Measurements from ENCODE around the gene TMEM131. TPM values are rescaled to one million over a fixed set of nuclear protein-coding genes. Genes with fewer than 3 reads are reported as not detected.

TMEM131 gene
- total RNA-seq, 8 experiments from 2014 or later, result 13.3 to 54.6 (median 20.2) TPM

DNA sequence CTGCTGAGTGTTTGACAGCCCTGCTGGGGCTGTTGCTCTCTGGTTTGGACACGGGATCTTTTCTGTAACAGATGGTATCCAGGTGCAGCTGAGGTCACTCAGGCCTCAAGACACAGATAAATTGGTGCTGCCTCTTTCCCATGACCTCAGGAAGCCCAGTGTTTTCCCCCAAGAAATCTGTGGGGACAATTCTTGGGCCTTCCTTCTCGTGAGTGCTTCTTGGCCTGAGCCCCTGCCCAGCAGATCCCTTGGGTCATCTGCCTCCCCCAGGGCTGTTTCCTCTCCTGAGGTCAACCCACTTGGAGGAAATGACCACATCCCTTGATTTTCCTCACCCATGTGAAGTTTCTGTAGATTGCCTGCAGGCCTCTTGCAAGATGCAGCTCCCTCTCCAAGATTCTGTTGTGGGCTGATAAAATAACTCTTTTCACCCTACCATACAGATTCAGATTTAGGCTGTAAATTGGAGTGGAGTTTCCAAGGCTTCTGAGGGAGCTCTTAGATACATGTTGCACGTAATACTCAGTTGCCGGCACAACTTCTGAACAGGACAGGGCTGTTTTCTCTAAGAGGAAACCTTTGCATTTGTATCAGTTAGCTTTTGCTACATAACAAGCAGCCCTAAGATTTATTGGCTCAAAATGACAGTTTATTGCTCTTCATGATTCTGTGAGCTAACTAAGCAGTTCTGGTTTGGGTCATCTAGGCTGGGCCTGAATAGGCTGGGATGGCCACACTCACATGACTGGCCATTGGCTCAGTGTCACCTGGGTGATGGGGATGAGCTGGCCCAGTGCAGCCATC is 269.3 kb downstream of the TMEM131 start:
- in situ Hi-C loops (cut with MboI; ENCODE audit: low pct_unique_long_range_greater_than_20kb in 2 of 9, low sequenced_read_pairs in 9 of 9, unreplicated experiment in 9 of 9), result loop anchor here in 1 of 9 experiments (25.0 kb wide), 1 partner anchor 661 kb away; no protein-coding TSS in a partner anchor
- Histone ChIP-seq H3K4me3 (no peak overlapping the region), H3K4me1 (replicated peaks in 1 of 2) (no peaks in the 10 kb centered on the region), H3K27ac (no peak overlapping the region)
- WGBS, 10 experiments, result 20 to 83% (median 47%) methylated on average over 1 to 3 of the region's 4 CpGs; no CpG with 5 or more reads in 3 of the 10 experiments
- peak in 1 of 8 experiments; percentile 46 for ATAC-seq (replicated peaks in 6 of 8)

DNA sequence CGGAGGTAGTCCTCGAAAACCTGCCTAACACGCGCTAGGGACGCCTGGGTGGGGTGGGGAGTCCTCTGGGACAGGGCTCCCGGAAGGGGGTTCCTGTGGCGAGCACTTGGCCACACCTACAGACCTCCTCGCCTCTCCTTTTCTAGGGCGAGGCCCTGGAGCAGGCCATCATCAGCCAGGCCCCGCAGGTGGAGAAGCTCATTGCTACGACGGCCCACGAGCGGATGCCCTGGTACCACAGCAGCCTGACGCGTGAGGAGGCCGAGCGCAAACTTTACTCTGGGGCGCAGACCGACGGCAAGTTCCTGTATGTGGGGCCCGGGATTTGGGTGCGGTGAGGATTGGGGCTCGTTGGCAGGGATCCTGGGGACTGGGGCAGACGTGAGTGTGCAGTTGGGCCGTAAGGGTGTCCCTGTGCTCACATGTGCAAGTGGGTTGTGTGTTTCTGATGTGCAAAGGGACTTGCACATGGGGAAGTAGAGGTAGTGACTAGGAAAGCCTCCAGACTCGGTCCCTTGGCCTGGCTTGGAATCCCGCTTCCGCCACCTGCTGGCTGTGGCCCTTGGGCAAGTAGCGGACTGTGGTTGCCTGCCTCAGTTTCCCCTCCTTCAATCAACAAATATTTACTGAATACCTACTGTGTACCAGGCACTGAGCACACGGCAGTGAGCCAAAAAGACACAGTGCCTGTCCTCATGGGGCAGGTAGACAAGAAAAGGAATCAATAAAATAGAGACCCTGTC is 270.6 kb downstream of the TMEM131 start:
- in situ Hi-C loops (cut with MboI; ENCODE audit: low pct_unique_long_range_greater_than_20kb in 2 of 9, low sequenced_read_pairs in 9 of 9, unreplicated experiment in 9 of 9), result loop anchor here in 1 of 9 experiments (25.0 kb wide), 1 partner anchor 662 kb away; no protein-coding TSS in a partner anchor
- WGBS, 10 experiments, result 14 to 100% (median 84%) methylated on average over 1 to 9 of the region's 31 CpGs; no CpG with 5 or more reads in 3 of the 10 experiments
- H3K27ac ChIP-seq, result no peak overlapping the region
- H3K4me3 ChIP-seq, result no peak overlapping the region
- no peak for ATAC-seq (replicated peaks in 6 of 8)
- peaks cover 2 to 7% of the 10 kb centered on the region in 2 donors for H3K4me1 ChIP-seq (replicated peaks in 1 of 2)

DNA sequence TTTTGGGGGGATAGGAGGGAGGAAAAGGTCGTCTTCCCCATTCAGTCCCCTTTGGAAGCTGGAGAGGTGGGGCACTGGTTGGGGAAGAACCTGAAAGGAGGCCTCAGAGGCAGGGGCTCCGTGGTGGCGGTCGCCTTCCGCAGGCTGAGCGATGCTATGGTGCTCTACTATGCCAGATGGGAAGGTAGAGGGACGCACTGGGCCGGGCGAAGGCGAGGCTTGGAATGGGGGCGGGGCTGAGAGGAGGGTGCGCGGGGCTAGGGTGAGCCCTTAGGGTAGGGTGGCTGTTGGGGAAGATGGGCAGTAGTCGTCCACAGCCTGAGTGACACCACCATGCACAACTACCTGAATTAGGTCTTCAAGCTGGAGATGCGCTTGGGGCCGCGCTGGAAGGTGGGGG is 271.2 kb downstream of the TMEM131 start:
- H3K4me1 ChIP-seq (replicated peaks in 1 of 2), result peaks cover 2 to 7% of the 10 kb centered on the region in 2 donors
- no peak overlapping the region for H3K4me3 ChIP-seq
- WGBS, 10 experiments, result 80% methylated on average over 3 of the region's 17 CpGs; no CpG with 5 or more reads in 9 of the 10 experiments
- in situ Hi-C loops (cut with MboI; ENCODE audit: low pct_unique_long_range_greater_than_20kb in 2 of 9, low sequenced_read_pairs in 9 of 9, unreplicated experiment in 9 of 9), result no loop called here
- no peak overlapping the region for H3K27ac ChIP-seq
- ATAC-seq (replicated peaks in 6 of 8), result no peak

DNA sequence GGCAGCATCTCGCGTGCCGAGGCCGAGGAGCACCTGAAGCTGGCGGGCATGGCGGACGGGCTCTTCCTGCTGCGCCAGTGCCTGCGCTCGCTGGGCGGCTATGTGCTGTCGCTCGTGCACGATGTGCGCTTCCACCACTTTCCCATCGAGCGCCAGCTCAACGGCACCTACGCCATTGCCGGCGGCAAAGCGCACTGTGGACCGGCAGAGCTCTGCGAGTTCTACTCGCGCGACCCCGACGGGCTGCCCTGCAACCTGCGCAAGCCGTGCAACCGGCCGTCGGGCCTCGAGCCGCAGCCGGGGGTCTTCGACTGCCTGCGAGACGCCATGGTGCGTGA is 271.7 kb downstream of the TMEM131 start:
- in situ Hi-C loops (cut with MboI; ENCODE audit: low pct_unique_long_range_greater_than_20kb in 2 of 9, low sequenced_read_pairs in 9 of 9, unreplicated experiment in 9 of 9), result no loop called here
- no peak for ATAC-seq (replicated peaks in 6 of 8)
- WGBS, 10 experiments, result 93 to 100% methylated on average over 11 to 22 of the region's 41 CpGs; no CpG with 5 or more reads in 8 of the 10 experiments
- Histone ChIP-seq H3K27ac (no peak overlapping the region), H3K4me1 (replicated peaks in 1 of 2) (peaks cover 2 to 7% of the 10 kb centered on the region in 2 donors), H3K4me3 (no peak overlapping the region)

DNA sequence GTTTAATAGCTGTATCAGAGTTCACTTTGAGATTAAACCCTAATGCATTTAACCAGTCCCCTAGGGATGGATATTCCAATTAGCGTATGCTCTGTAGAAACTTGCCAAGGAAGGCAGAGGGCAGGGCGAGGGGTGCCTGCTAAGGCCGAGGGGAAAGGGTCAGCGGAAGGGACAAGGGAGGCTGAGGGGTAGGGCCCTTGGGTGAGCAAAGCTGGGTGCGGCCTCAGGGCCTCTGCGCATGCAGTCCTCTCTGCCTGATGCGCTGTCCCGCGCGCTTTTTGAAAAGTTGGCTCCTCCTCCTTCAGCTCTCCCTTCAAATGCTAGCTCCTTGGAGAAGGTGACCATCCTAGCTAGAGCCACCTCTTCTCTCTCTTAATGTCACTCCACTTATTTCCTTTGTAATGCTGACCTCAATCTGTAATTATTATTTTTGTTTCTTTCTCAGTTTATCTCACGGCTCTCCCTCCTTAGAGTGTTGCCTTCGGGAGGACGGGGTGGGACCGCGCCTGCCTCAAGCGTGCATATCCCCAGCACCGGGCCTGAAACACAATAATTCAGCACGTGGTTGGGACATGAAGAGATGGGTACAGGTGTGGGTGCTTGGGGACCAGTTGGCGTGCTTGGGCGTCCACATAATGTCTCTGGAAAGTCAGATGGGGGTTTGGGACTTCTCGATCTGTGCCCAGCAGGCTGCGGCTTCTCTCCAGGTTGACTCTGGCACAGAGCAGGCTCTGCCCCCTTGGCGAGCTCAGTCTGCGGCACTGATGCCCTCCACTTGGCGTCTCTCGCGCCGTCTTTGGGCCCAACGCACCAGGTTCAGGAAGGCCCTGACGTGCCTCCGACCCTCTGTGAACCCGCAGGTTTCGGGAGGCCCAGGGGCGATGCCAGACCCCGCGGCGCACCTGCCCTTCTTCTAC is 272.3 kb downstream of the TMEM131 start:
- WGBS, 10 experiments, result 83 to 100% (median 97%) methylated on average over 1 to 12 of the region's 37 CpGs; no CpG with 5 or more reads in 2 of the 10 experiments
- in situ Hi-C loops (cut with MboI; ENCODE audit: low pct_unique_long_range_greater_than_20kb in 2 of 9, low sequenced_read_pairs in 9 of 9, unreplicated experiment in 9 of 9), result no loop called here

DNA sequence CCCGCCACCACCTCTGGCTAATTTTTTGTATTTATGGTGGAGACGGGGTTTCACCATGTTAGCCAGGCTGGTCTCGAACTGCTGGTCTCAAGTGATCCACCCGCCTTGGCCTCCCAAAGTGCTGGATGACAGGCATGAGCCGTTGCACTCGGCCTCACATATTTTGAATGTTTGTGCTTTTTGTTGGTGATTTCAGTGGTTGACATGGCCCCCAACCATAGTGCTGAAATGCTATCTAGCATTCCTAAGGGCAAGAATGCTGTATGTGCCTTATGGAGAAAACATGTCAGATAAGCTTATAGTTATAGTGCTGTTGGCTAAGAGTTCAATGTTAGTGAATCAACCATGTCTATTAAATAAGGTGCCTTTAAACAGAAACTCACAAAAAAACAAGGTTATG is 273.5 kb downstream of the TMEM131 start:
- WGBS, 10 experiments, result 61 to 100% (median 96%) methylated on average over 1 to 5 of the region's 6 CpGs; no CpG with 5 or more reads in 5 of the 10 experiments
- Histone ChIP-seq H3K4me3 (no peak overlapping the region), H3K4me1 (replicated peaks in 1 of 2) (peaks cover 2 to 7% of the 10 kb centered on the region in 2 donors), H3K27ac (no peak overlapping the region)
- in situ Hi-C loops (cut with MboI; ENCODE audit: low pct_unique_long_range_greater_than_20kb in 2 of 9, low sequenced_read_pairs in 9 of 9, unreplicated experiment in 9 of 9), result no loop called here
- no peak for ATAC-seq (replicated peaks in 6 of 8)

More for the DNA sequence above, 272.3 kb downstream of the TMEM131 start:
- H3K27ac ChIP-seq, result no peak overlapping the region
- H3K4me1 ChIP-seq (replicated peaks in 1 of 2), result peaks cover 2 to 7% of the 10 kb centered on the region in 2 donors
- ATAC-seq (replicated peaks in 6 of 8), result no peak
- no peak overlapping the region for H3K4me3 ChIP-seq

DNA sequence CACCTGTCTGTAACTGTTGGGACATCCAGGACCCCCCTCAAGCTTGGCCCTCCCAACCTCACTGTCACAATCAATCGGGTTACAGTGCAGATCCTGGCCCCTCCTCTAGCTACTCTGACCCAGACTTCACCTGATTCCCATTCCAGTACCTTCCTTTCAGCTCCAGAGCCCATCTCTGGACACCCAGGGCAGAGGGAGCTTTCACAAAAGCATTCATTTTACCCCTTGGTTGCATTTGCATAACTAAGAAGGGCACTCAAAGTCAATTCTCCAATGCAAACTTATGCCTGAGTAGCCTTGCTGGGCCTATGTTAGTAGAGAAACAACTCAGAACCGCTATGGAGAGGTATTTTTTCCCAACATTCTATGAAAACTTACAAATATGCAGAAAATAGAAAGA is 275.0 kb downstream of the TMEM131 start:
- Histone ChIP-seq H3K4me3 (no peak overlapping the region), H3K27ac (no peak overlapping the region), H3K4me1 (replicated peaks in 1 of 2) (peaks cover 2 to 7% of the 10 kb centered on the region in 2 donors)
- peak in 3 of 8 experiments; percentile 22 to 47 (median 42) for ATAC-seq (replicated peaks in 6 of 8)
- in situ Hi-C loops (cut with MboI; ENCODE audit: low pct_unique_long_range_greater_than_20kb in 2 of 9, low sequenced_read_pairs in 9 of 9, unreplicated experiment in 9 of 9), result no loop called here
- WGBS, 10 experiments, result 0 to 50% (median 20%) methylated on average over 1 to 2 of the region's 2 CpGs; no CpG with 5 or more reads in 2 of the 10 experiments

DNA sequence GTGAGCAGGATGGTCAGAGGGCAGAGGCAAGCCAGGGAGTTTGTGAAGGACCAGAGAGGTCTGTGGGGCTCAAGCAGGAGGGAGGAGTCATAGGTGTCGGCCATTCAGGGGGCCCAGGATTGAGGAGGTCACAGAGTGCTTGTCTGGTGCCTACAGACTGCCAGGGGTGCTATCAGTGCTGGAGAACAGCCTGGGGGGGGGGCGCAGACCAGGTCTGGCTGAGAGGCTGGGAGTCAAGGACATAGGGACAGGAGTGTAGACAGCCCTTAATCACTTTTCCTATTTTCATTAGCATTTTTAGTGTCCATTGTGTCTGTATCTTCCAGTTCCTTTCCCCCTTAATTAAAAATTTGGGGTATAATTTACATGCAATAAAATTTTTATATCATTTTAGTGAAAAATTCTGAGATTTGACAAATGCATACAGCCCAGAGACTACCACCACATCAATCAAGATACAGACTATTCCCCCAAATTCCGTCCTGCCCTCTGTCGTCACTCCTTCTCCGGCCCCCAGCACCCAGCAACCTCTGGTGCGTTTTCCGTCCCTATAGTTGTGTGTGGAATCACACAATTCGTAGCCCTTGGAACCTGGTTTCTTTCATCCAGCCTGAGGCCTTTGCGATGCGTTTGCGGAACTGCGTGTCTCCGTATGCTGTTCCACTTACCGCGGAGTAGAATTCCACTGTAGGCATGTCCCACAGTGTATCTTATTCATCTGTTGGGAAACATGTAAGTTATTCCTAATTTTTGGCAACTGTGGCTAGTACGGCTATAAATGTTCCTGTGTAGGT is 276.2 kb downstream of the TMEM131 start:
- in situ Hi-C loops (cut with MboI; ENCODE audit: low pct_unique_long_range_greater_than_20kb in 2 of 9, low sequenced_read_pairs in 9 of 9, unreplicated experiment in 9 of 9), result no loop called here
- Histone ChIP-seq H3K4me1 (replicated peaks in 1 of 2) (peaks cover 2 to 7% of the 10 kb centered on the region in 2 donors), H3K27ac (no peak overlapping the region), H3K4me3 (no peak overlapping the region)
- WGBS, 10 experiments, result 87 to 100% (median 93%) methylated on average over 2 to 15 of the region's 16 CpGs
- ATAC-seq (replicated peaks in 6 of 8), result no peak

DNA sequence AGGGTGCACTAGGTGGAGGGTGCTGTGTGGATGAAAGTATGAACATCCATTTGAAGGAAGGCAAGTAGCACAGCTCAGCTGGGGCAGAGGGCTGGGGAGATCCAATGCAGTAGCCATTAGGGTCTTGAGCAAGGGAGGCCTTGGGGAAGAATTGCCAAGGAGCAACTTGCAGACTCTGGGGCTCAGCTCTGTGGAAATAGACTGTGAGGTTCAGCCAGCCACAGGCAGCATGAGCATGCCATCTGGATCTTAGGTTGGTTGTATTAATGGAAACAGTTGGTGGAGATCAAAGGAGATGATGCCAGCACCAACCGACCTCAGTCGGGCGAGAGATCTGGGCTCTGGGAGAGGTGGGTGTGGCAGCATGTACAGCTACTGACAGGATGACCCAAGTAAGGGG is 276.8 kb downstream of the TMEM131 start:
- Histone ChIP-seq H3K27ac (no peak overlapping the region), H3K4me3 (no peak overlapping the region), H3K4me1 (replicated peaks in 1 of 2) (peaks cover 2 to 7% of the 10 kb centered on the region in 2 donors)
- 60 to 80% methylated on average over 1 of the region's 3 CpGs; no CpG with 5 or more reads in 8 of the 10 experiments for WGBS, 10 experiments
- ATAC-seq (replicated peaks in 6 of 8), result no peak
- in situ Hi-C loops (cut with MboI; ENCODE audit: low pct_unique_long_range_greater_than_20kb in 2 of 9, low sequenced_read_pairs in 9 of 9, unreplicated experiment in 9 of 9), result no loop called here

DNA sequence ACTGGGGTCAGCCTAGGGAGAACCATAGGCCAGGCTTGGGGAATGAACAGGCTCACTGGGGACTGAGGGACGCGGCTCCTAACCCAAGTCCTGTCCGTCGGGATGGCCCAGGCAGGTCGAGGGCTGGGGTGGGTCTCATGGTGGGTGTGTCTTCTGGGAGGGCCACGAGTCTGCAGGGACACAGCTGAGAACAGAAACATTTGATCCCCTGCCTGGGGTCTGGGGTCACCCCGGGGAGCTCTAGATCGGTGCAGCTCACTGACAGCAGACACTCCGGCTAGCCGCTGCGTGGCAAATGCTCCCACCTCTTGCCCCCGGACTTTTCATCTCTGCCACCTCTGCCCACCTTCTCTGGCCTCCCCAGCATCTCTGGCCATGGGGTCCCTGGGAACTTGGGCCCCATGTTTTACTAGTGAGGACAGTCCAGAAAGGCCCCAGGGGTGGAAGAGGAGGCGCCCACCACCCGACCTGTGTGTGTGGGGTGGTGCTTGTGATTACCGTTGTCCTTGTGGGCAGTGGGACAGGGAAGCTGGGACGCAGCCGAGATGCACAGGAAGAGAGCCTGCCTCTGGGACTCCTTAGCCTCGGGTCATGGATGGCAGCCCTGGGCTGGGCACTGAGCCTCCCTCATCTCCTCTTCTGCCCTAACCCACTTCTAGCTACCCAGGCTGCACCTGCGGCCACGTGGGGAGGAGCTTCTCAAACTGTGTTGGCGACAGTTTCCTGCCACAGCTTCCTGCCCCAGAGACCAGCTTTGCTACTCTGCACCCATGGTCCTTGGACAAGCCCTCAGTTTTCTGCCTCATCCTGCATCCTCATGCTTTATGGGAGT is 277.5 kb downstream of the TMEM131 start:
- no peak for ATAC-seq (replicated peaks in 6 of 8)
- no peak overlapping the region for H3K4me3 ChIP-seq

DNA sequence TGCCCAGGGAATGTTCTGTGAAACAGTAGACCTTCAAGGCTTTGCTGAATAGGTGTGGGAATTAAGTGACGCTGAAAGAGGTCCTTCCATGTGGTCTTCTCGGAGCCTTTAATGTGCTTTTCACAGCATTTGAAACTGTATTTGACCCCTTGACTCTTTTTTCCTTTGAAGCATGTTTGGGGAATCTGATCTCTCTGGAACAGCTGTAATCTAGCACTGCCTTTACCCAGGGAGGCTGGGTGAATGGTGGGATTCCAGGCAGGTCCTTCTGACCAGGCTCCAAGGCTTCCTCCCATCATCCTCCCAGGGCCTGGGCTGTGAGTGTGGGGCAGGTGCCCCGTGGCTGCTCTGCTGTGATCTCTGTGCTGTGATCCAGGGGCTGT is 278.1 kb downstream of the TMEM131 start:
- in situ Hi-C loops (cut with MboI; ENCODE audit: low pct_unique_long_range_greater_than_20kb in 2 of 9, low sequenced_read_pairs in 9 of 9, unreplicated experiment in 9 of 9), result no loop called here
- no peak for ATAC-seq (replicated peaks in 6 of 8)
- Histone ChIP-seq H3K4me1 (replicated peaks in 1 of 2) (peaks cover 2 to 7% of the 10 kb centered on the region in 2 donors), H3K27ac (no peak overlapping the region), H3K4me3 (no peak overlapping the region)
- WGBS, 10 experiments, result 87 to 100% (median 100%) methylated on average over 1 to 2 of the region's 3 CpGs; no CpG with 5 or more reads in 7 of the 10 experiments

More for the DNA sequence above, 277.5 kb downstream of the TMEM131 start:
- H3K4me1 ChIP-seq (replicated peaks in 1 of 2), result peaks cover 2 to 7% of the 10 kb centered on the region in 2 donors
- WGBS, 10 experiments, result 33 to 100% (median 85%) methylated on average over 1 to 10 of the region's 21 CpGs; no CpG with 5 or more reads in 5 of the 10 experiments
- no peak overlapping the region for H3K27ac ChIP-seq
- in situ Hi-C loops (cut with MboI; ENCODE audit: low pct_unique_long_range_greater_than_20kb in 2 of 9, low sequenced_read_pairs in 9 of 9, unreplicated experiment in 9 of 9), result no loop called here
